Peyer's patch (tissue), 4 donors: ENCODE results near the gene BICD1.

Source experiments
- POLR2A ChIP-seq, 2 donors: fragments of 450-650 bp; IDR thresholded peaks; one replicate each; pipeline ENCODE4 v1.5.1; 2017; ENCODE audit warnings: antibody characterized with exemption in 2 of 2, mild to moderate bottlenecking in 2 of 2, moderate library complexity in 2 of 2
- TF ChIP-seq, protein P1 (sequence below), 6 experiments: fragments of 450-650 bp in 4 of 6; fragments of 200-600 bp in 2 of 6; sonication (generic) in 1 of 6; IDR thresholded peaks; one replicate each; pipeline ENCODE4 v1.5.1; 2017 to 2019; ENCODE audit warnings: antibody characterized with exemption in 6 of 6, mild to moderate bottlenecking in 3 of 6, moderate library complexity in 1 of 6

DNA sequence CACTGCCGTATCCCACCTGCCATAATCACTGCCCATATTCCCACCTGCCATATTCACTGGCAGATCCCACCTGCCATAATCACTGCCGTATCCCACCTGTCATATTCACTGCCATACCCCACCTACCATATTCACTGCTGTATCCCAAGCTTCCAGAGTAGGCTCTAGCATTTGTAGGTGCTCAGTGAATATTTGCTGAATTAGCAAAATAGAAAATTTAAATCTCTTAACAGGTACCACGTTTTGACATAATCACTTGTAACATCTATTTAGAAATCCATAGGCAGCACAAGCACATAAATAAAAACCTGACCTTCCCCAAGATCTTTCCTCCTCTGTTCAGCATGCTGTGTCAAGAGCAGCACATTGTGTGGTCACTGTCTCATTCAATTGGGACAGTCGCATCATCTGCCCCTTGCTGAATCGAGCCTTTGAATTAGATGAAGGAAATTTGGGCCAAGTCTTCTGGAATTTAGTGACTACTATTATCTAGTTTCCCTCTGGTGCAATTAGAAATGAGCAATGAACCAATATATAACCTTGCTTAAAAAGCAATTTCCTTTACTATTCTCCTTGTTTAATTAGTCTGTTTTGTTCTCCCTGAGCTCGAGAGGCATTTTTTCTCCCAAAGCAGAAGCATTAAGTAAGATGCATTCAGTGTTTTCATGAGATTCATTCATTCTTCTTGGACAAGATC is 147.8 kb downstream of the BICD1 start:
- TF ChIP-seq, protein P1, sequence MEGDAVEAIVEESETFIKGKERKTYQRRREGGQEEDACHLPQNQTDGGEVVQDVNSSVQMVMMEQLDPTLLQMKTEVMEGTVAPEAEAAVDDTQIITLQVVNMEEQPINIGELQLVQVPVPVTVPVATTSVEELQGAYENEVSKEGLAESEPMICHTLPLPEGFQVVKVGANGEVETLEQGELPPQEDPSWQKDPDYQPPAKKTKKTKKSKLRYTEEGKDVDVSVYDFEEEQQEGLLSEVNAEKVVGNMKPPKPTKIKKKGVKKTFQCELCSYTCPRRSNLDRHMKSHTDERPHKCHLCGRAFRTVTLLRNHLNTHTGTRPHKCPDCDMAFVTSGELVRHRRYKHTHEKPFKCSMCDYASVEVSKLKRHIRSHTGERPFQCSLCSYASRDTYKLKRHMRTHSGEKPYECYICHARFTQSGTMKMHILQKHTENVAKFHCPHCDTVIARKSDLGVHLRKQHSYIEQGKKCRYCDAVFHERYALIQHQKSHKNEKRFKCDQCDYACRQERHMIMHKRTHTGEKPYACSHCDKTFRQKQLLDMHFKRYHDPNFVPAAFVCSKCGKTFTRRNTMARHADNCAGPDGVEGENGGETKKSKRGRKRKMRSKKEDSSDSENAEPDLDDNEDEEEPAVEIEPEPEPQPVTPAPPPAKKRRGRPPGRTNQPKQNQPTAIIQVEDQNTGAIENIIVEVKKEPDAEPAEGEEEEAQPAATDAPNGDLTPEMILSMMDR (IDR thresholded peaks at IDR 0.05): no peak
- TF ChIP-seq POLR2A (IDR thresholded peaks at IDR 0.05): no peak
